Myocyte (in vitro differentiated cells): Measurements from ENCODE around the gene SLC34A1. TPM values are rescaled to one million over a fixed set of nuclear protein-coding genes. Genes with fewer than 3 reads are reported as not detected.
A peak's percentile ranks its signal among the peaks of the same experiment; 100 is the strongest.
"Not testable (repeated sequence)": the region's sequence is repeated elsewhere in the genome, so short reads cannot be mapped to it uniquely, and the experiment has no call there.

ENCODE experiments used
- DNase-seq: peaks from one replicate; pipeline ENCODE4 v3.0.0-alpha.2; 2012; ENCODE audit warnings: low read depth
- total RNA-seq: library from RNA; depleted of rRNA; stranded (reverse); fragments of >200 nt; gene quantifications from 2 replicates; pipeline ENCODE4 v1.2.3, GENCODE V29; 2014

Gene SLC34A1
- total RNA-seq, 1 donor from 2014 or later = not detected

DNA sequence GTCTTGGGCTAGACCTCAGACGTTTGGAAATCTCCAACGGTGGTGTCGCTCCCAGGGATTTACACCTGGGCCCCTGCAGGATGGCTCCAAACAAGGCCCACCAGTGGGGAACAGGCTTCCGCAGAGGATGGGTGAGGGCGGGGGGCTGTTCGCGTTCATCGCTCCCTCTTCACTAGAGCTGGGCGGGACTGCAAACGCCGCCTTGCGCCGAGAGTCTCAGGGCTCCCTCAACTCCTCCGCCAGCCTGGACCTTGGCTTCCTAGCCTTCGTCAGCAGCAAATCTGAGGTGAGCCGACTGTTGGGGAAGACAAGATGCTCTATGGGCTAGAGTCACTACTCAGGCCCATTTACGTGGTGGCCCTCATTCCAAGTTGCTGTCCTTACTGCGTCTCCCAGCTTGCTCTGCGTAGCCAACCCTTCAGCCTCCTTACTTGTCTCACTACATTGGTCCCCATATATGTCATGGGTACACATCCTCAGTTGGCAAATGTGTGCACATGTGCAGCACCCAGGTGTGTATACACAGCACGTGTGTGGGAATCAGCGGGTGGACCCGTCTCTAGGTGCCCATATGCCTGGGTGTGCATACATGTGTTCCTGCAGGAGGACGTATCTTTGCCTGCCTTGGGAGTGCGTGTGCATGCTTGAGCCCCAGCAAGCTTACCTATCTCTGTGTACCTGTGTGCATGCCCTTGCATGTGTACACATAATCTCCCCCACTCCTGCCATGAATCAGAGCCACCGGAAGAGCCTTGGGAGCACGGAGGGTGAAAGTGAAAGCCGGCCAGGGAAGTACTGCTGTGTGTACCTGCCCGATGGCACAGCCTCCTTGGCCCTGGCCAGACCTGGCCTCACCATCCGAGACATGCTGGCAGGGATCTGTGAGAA is 16.0 kb upstream of the SLC34A1 start:
- no peak for DNase-seq

DNA sequence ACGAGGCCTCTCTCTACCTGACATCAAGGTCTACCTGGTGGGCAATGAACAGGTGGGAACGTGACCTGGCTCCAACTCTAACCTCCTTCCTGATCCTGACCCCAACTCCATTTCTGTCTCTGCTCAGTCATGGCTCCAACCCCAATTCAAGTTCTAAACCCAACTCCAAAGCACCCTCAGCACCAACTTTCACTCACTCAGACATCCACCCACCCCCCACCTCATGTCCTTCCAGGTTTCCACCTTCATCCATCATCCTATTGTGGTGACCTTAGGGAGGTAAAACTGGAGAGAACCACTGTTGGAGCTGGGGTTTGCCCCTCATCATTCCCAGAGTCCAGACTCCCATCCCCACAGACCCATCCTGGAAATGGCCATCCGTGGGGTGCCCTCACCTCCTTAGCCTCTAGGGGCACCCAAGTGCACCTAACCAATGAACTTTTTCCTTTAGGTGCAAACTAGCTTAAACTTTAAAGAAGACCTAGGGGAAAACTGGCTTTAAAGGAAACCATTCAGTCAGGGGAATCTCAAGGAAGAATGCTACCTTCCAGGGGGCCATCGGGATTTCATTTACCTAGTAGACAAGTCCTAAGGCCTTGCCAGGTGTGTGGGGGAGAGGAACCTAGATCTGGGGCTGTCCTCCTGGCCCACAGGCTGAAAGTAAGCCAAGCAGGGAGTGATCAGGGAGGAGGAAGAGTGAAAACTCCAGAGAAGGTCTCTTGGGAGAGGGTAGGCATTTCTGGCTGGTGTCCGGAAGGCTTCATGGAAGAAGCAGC is 15.2 kb upstream of the SLC34A1 start:
- DNase-seq = peak; percentile 48

DNA sequence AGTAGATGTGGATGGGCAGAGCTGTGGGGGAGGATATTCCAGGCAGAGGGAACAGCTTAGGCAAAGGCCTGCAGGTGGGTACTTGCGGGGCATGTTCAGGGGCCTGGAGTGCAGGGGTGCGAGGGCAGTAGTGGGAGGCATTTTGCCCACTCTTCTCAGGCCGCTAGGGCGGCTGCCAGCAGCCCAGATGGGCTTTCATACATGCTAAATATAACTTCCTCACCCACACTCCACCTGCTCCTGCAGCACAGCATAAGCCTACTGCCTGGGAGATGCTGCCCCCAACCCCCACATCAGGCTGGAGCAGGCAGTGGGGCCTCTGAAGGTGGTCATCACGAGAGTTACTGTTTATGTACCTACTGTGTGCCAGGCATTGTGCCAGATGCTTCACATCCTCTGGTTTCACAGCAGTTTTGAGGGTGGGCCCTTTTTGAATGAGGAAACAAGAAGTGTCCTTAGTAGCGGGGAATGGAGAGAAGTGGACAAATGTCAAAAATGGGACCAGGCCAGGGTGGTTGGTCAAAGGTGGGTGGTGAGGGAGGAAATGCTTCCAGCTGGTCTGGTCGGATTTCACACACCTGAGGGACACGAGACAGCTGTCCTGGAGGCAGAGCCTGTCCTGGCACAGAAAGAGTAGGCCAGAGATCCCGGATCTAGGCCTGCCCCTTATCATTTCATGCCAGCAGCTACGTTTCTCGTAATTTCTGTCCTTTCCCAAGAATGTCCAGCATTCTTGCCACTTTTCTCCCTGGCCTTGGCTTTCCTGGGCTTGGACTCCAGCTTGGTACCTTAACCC is 14.4 kb upstream of the SLC34A1 start:
- DNase-seq = peak; percentile 83

DNA sequence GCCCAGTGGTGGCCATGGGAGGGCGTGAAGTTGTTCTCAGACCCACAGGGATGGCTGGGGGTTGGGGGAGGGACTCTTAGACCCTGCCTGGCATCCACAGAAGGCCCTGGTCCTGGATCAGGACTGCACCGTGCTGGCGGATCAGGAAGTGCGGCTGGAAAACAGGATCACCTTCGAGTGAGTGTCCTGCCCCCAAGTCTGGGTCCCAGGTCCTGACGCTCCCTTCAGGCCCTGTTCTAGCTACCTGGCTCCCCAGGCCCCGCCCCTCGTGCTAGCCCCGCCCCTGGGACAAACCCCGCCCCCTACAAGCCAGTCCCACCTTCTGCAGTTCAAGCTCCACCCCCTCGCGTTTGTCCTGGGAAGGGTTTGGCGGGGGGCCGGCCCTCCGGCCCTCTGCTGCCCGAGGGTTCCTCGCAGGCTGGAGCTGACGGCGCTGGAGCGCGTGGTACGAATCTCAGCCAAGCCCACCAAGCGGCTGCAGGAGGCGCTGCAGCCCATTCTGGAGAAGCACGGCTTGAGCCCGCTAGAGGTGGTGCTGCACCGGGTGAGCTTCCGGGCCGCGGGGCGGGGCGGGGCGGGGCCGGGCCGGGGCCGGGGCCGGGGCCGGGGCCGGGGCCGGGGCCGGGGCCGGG is 13.6 kb upstream of the SLC34A1 start:
- DNase-seq = no peak

DNA sequence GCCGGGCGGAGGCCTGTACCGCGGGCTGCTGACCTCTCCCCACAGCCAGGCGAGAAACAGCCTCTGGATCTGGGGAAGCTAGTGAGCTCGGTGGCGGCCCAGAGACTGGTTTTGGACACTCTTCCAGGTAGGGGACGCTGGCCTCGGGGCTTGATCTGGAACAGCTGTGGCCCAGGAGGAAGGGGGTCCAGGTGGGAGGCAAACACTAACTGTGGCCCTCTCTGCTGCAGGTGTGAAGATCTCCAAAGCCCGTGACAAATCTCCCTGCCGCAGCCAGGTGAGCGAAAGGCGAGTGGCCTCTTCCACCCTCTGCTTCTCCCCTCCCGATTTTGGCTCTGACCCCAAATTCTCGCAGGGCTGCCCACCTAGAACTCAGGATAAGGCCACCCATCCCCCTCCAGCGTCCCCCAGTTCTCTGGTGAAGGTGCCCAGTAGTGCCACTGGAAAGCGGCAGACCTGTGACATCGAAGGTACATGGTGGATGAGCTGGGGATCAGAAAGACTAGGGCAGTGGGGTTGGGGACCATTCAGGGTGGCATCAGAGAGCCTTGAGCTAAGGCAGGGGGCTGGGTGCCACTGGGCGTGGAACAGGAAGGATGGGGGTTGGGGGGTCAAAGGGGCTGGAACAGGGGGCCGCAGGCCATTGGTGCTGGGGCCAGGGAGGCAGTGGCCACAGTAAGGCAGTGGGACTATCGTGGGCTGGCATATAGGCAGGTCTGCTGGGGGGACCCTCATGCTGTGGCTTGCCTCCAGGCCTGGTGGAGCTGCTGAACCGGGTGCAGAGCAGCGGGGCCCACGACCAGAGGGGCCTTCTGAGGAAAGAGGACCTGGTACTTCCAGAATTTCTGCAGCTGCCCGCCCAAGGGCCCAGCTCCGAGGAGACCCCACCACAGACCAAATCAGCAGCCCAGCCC is 12.9 kb upstream of the SLC34A1 start:
- no peak for DNase-seq

DNA sequence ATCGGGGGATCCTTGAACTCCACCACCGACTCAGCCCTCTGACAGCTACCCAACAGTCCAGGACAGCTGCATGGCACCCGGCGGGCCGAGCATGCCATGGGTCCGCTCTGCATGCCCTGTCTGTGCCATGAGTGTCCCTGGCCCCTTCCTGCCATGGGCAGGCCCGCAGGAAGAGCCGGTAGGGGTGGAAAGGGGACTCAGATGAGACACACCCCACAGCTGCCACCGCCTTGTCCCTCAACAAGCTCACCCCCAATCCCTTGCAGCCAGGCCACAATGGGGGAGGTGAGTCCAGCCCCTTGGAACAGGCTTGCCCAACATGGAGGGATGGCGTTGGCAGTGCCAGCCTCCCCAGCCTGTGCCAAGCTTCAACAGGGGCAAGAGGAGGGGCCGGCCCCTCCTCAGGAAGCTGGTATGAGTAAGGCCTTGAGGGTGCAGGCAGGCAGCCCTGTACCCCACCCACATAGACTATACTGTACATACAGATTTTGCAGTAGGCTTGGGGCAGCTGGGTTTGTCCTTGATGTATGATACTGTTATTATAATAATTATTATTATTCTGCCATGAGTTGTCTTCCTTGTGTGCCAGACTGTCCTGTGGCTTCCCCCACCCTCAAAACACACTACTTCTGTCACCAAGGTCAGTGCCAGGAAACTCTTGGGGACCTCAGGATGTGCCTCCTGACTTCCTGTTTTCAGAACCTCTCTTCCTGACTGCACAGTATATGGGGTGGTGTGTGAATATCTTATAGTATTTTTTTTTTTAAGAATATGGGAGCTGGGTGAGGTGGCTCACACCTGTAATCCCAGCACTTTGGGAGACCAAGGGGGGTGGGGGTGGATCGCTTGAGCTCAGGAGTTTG is 12.0 kb upstream of the SLC34A1 start:
- peak; percentile 60 for DNase-seq

DNA sequence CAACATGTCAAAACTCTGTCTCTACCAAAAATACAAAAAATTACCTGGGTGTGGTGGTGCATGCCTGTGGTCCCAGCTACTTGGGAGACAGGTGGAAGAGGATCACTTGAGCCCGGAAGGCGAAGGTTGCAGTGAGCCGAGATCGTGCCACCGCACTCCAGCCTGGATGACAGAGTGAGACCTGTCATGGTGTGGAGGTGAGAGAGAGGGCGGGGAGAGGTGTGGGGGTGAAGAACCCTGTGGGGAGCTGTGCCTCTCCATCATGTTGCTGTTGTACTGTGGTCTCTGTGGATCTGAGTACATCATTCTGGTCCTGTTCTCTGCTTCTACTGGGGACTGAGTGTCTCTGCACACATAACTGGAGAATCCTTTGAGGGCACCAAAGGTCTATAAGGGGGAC is 11.3 kb upstream of the SLC34A1 start:
- DNase-seq = no peak

DNA sequence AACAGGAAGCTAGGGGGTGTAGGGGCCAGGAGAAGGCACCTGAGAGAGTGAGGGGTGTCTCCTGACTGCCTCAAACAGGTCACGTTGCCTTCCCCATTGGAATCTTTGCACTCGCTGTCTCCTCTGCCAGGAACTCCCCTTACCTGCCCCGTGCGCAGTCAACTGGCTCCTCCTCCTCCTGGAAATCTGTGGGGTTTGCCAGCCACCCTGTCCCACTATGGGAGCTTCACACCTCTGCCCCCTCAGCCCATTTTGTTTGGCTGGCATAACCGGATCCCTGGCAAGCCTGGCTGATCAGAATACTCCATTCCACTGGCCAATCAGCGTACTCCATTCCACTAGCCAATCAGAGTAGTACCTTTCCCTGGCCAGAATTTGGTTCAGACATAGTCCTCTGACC is 10.4 kb upstream of the SLC34A1 start:
- no peak for DNase-seq

DNA sequence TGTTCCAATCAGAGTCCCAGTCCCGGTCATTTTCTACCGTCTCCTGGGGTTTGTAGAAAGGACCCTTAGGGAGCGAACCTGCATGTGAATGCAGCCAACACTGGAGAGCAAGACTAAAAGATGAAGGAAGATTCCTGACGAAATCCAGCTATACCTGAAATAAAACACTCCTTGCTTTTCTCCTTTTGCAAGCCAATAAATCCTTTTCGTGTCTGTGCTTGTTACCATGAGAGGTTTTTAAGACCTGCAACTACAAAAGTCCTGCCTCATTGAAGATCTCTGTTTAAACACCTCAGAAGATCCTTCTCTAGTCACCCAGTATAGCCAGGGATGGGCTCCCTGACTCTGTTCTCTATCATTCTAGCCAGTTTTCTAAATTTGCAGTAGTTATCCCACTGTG is 10.0 kb upstream of the SLC34A1 start:
- DNase-seq = no peak

DNA sequence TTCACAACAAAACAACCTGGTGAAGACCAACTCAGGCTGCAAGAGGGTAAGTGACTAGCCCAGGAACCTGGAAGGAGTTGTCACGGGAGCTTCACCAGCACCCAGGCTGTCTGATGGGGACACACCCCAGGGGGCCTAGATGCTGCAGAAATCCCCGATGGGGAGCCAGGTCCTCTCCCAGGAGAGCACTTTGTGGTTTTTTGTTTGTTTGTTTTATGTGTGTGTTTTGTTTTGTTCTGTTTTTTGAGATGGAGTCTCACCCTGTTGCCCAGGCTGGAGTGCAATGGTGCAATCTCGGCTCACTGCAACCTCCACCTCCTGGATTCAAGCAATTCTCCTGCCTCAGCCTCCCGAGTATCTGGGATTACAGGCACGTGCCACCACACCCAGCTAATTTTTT is 8.7 kb upstream of the SLC34A1 start:
- DNase-seq = not testable (repeated sequence)

DNA sequence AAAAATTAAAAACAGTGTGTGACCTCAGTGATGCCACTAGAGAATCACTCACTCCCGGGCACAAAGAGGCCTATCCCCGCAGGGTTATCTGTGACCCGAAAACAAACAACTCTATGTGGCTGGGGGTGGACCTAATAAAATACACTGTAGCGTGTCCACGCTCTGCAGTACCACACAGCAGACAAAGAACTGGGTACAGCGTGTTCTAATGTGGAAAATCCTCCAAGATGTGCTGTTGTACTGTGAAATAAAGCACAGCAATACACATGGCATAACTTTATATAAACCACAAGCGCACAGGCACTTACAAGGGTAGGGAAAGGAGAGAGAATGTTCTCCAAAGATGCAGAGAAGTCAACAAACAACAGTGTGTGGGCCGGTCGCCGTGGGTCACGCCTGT is 8.1 kb upstream of the SLC34A1 start:
- DNase-seq = no peak

DNA sequence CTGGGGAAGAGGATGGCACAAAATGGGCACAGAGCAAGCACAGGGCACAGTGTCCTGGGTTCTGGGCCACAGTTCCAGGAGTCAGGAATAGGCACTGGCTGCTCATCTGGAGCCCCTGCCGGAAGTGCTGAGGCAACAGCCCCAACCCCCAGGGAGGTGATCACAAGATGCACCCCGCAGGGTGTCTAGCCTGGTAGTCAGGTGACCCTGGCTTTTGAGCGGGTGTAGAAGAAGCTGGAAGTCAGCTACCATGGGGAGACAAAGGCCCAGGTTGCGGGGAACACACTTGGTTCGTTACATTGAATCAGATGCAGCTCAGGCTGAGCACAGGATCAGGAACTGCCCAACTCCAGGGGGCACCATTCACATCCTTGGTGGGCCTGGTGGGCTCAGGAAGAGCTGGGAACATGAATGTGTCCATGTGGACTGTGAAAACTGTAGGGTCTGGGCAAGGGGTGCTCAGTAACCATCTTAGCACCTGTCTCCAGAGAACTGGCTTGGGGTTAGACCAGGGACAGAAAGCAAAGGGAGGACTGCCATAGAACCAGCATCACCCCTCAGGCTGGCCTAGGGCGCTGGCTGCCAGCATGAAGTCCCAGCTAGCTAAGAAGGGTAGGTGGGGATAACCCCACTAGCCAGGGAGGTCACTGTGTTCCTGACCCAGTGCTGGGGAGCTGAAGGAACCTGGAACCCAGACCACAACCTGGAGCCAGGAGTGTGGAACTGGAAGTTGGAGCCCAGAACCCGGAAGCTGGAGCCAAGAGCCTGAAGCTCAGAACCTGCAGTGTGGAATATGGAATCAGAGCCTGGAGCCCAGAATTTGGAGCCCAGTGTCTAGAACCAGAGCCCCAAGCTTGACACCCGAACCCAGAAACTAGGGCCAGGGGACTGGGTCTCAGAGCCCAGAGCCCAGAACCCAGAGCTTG is 6.1 kb upstream of the SLC34A1 start:
- no peak for DNase-seq

DNA sequence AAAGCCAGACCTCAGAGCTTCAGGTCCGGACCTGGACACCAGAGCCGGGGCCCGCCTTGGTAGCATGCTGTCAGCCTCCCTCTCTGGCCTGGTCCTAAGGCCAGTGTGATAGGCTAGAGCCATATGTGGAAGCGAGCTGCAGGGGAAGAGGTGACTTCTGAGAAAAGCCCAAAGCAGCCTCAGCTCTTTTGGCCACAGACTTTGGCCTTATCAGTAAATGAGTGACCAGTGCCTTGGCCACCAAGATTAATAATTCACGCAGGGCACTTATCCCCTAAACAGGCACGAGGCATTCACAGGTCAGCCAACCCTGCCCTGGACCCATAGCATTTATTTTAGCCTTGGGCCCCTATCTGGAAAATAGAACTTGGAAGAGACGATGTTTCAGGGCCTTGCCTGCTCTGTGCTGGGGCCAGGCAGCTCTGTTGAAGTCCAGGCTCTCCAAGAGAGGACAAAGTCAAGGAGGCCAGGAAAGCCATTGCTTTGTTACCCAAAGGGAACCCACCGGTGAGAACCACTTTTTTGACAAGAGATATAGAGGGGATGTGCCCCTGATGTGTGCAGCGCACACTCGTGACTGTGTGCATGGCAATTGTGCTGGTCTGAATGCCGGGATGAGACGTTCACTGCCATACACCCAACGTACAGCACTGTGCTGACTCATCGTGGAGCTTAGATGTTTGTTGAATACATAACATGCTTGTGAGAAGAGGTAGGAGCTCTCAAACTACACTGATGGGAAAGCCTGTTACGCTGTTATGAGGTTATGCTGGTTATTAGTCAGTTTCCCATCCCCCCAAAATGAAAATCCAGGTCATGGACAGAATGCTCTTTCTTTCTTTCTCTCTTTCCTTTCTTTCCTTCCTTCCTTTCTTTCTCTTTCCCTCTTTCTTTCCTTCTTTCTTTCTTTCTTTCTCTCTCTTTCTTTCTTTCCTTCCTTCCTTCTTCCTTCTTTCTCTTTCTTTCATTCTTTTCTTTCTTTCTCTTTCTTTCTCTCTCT is 5.0 kb upstream of the SLC34A1 start:
- DNase-seq = no peak

DNA sequence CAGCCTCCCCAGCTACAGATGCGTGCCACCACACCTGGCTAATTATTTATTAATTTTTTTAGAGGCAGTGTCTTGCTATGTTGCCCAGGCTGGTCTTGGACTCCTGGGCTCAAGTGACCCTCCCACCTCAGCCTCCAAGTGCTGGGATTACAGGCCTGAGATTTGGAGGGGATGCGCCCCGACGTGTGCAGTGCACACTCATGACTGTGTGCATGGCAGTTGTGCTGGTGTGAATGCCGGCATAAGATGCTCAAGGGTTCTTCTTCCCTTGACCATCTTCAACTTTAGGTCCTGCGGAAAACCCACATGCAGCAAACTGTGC is 3.5 kb upstream of the SLC34A1 start:
- no peak for DNase-seq

DNA sequence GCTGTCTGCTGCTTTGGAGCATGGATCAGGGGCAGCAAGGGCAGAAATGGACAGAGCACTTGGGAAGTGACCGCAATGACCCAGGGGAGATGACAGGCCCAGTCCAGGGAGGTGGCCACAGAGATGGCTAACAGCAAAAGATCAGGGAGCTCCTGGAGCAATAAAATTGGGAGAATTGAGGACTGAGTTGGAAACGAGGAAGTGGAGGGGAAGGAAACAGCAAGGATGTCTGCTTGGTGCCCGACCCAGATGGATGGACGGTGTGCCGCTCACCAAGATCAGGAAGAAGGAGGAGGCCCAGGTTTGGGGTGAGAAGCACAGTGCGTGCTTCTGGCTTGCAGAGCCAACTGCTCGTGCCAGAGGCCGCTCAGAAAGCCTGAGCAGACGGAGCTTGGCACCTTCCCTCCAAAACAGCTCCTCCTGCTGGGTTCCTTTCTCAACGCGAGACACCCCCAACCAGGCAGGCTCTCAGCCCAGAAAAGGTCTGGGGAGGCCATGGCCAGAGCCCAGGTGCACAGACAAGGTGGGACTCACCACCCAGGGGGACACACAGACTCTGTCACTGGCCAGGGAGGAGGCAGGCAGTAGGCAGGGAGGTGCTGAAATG is 1.7 kb upstream of the SLC34A1 start:
- DNase-seq = peak; percentile 35

DNA sequence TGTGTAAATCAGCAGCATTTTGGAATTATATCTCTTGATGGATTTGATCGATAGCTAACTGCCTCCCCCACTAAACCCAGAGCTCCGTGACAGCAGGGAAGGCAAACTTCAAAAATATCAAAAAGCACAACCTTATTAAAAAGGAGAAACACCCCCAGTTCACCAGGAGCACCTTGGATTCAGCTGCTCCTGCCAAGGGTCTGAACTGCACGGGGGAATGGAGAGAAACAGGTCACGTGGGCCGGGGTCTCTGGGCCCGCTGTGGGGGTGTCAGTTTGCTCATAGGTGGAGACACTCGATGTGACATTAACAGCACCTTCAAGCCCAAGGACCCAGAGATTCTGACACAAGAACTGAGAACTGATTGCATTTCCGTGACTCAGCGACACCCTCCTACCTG is 1.1 kb upstream of the SLC34A1 start:
- DNase-seq = no peak

DNA sequence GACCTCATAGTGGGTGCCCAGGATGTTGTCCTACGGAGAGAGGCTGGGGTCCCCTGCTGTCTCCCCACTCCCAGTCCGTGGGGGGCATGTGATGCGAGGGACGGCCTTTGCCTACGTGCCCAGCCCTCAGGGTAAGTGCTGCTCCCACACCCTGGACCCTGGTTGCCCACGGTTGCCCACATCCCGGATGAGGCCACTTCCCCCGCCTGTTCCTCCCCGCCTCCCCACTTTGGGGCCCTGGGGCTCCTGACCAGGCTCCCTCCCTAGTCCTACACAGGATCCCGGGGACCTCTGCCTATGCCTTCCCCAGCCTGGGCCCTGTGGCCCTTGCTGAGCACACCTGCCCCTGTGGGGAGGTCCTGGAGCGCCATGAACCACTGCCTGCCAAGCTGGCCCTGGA is 1.5 kb downstream of the SLC34A1 start:
- no peak for DNase-seq
